HL-60 (cell line): ENCODE data around the gene TCEAL9.

ENCODE experiments used
- GABPA ChIP-seq: IDR thresholded peaks from 2 replicates; pipeline ENCODE4 v1.6.1; 2012; ENCODE audit warnings: low read depth
- POLR2AphosphoS5 ChIP-seq: IDR thresholded peaks from 2 replicates; pipeline ENCODE4 v1.6.1; 2012; ENCODE audit warnings: low read depth
- SPI1 ChIP-seq: IDR thresholded peaks from 2 replicates; pipeline ENCODE4 v1.6.1; 2012; ENCODE audit warnings: low read depth, mild to moderate bottlenecking, borderline replicate concordance
- TF ChIP-seq, protein P1 (sequence below): IDR thresholded peaks from one replicate; pipeline ENCODE4 v1.5.1; 2011; ENCODE audit warnings: low read length, control low read depth, inconsistent platforms; ENCODE audit not compliant: insufficient read depth

- TF ChIP-seq, protein P1, sequence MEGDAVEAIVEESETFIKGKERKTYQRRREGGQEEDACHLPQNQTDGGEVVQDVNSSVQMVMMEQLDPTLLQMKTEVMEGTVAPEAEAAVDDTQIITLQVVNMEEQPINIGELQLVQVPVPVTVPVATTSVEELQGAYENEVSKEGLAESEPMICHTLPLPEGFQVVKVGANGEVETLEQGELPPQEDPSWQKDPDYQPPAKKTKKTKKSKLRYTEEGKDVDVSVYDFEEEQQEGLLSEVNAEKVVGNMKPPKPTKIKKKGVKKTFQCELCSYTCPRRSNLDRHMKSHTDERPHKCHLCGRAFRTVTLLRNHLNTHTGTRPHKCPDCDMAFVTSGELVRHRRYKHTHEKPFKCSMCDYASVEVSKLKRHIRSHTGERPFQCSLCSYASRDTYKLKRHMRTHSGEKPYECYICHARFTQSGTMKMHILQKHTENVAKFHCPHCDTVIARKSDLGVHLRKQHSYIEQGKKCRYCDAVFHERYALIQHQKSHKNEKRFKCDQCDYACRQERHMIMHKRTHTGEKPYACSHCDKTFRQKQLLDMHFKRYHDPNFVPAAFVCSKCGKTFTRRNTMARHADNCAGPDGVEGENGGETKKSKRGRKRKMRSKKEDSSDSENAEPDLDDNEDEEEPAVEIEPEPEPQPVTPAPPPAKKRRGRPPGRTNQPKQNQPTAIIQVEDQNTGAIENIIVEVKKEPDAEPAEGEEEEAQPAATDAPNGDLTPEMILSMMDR: no peak
- no peak for TF ChIP-seq GABPA
- TF ChIP-seq POLR2AphosphoS5: no peak
- no peak for TF ChIP-seq SPI1
Measured at GRCh38 chrX:103361798-103362197, 5.5 kb downstream of the TCEAL9 start.
